GM19043 (cell line): ENCODE data around the gene DOCK2.
"Not testable (repeated sequence)": the region's sequence is repeated elsewhere in the genome, so short reads cannot be mapped to it uniquely, and the experiment has no call there.

ENCODE experiments used
- ATAC-seq: cut with Tn5 transposase; IDR thresholded peaks from one replicate; pipeline ENCODE4 v1.9.1; 2021; ENCODE audit warnings: low read depth; ENCODE audit not compliant: unreplicated experiment

Gene DOCK2

DNA sequence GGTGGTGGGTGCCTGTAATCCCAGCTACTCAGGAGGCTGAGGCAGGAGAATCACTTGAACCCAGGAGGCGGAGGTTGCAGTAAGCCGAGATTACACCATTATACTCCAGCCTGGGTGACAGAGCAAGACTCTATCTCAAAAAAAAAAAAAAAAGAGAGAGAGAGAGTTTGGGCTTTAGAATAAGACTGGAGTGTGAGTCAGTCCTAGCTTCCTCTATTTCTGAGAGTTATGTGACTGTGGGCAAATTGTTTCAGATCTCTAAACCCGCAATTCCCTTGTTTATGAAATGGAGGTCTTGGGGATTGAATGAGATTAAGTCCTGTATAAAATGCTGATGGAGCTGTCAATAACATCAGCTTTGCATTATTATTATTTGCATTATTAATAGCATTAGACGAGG is 316.1 kb downstream of the DOCK2 start:
- not testable (repeated sequence) for ATAC-seq

DNA sequence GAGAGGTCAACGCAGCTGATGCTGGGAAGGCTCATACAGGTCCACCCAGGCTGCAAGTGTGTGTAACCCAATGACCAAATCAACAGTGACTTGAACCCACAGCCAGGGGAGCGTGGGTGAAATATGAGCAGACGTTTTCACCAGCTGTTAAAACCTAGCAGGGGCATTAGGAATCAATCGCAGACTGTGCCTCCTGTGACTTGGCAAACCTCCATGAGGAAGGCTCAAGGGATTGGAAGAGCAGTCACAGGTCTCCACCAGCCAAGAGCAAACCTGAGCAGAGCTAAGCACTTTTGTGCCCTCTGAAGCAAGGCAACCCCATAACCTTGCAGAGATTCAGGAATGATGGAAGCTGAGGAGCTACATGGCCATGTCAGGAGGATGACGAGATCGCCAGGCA is 317.7 kb downstream of the DOCK2 start:
- ATAC-seq, result no peak

GRCh38 chr5:169956126-169956525 is 319.1 kb downstream of the DOCK2 start:
- ATAC-seq, result no peak

- no peak for ATAC-seq
These were observed 319.7 kb downstream of the DOCK2 start for GRCh38 chr5:169956756-169957155.

- ATAC-seq, result no peak
These were observed 321.2 kb downstream of the DOCK2 start for GRCh38 chr5:169958278-169958677.

- ATAC-seq, result no peak
These were observed 323.6 kb downstream of the DOCK2 start for GRCh38 chr5:169960659-169961058.

- ATAC-seq, result no peak
These were observed 327.2 kb downstream of the DOCK2 start for GRCh38 chr5:169964246-169964645.

DNA sequence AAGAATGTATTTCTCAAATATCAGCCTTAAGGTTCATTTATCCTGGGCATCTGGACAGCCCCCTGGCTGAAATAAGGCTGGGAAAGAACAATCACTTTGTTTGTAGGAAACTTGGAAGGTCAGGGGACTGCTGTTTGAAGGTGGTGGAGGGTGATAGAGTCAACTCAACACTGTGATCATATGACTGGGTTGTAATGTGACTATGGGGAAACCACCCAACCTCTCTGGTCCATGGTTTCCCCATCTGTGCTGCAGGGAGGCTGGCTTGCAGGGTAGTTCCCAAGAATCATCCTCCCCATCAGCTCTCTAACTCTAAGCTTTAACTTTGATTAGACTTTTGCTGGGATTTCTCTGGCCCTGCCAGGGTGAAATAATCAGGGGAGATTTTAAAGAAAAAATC is 333.3 kb downstream of the DOCK2 start:
- ATAC-seq, result no peak

GRCh38 chr5:169970911-169971765 is 334.1 kb downstream of the DOCK2 start:
- ATAC-seq, result no peak

- no peak for ATAC-seq
These were observed 334.7 kb downstream of the DOCK2 start for GRCh38 chr5:169971780-169972179.

DNA sequence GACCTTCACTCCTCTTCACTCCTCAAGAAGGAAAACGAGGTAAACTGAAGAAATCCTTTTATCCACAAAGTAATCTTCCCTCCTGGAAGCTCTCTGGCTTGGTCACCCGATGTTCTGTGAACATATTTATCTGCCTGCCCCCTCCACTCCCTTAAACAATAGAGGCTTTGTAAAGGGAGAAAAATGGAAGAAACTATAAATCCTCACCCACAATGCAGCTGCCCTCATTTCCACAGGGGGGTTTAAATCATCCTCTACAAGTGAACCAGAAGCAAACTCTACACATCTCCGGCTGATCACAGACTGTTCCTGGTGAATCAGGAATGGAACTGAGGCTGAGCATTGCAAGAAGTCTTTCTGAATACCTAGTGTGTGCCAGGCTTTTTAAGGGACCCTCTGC is 336.0 kb downstream of the DOCK2 start:
- ATAC-seq, result no peak

DNA sequence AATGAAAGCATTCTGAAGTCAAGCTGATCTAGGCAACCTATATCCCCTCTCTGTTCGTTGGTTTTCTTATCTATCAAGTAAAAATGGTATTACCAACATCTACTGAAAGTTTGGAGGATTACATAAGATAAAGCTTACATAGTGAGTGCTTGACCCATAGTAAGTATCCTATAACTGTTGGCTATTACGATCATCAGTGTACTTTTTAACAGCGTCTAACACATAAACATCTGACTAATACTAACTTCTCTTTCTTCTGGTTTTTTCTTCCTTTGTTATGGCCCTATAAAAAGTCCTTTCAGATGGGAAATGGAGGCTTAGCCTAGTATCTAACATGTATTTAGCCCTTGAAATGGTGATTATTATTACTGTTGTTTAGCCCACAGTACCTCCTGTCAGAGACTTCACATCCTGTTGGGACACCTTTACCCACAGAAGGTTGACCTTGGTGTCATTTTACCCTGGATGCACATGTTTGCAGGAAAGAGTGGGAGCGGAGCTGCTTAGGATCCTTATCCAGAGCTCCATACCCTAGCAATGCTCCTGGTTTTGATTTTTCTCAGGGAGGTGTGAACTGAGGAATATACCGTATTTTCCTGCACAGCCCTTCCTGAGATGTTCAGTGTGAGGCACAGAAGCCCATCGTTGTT is 337.2 kb downstream of the DOCK2 start:
- no peak for ATAC-seq

GRCh38 chr5:169978714-169979113 is 341.6 kb downstream of the DOCK2 start:
- no peak for ATAC-seq

DNA sequence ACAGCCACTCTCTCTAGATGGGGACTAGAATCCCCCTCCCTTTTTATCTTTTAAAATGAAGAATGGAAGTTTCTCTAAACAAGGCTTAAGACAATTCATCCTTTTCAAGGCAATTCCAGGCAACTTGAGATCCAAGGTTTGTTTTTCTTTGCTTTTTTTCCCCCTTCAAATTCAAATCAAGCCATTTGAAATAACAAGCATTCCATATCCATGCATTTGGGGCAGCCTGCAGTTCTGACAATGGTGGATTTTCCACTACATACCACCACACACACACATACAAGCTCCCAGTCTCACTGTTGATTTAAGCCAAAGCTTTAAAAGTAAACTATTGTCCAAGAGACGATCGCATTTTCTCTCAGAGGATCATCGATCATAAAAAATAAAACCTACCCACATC is 342.8 kb downstream of the DOCK2 start:
- ATAC-seq, result no peak

DNA sequence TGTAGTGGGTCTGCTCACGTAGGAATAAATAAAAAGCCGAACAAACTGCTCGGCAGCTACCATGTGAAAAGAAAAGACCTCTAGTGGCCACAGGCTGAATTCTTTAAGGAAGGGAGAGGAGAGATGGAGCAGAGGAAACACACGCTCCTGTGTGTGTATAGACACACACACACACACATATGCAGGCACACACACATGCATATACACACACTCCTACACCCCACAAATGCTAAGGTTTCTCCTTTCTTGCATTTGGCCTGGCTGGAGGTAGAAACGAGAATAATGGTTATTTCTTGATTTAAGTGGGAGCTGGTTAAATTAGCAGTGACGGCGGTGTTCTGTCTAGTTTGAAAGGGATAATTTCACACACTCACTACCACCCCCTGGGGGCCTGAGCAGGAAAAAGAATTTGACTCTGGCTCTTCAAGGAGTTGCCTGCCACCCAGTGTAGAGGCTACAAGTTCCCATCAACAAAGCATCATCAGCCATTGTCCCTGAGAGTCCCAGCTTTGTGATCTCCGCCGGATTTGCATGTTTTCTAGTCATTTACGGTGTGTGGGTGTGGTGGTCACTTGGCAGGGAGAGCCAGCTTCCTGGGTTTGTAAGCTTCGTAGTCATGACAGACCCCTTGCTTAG is 343.5 kb downstream of the DOCK2 start, which contains the start of gene INSYN2B:
INSYN2B (minus strand) TSS at position 78 of the 636 bp plus-strand sequence. CDS start 96,597 bp downstream, outside the sequence.
- no peak for ATAC-seq

GRCh38 chr5:169988206-169988605 is 351.1 kb downstream of the DOCK2 start:
- ATAC-seq, result no peak

- ATAC-seq, result no peak
These were observed 351.9 kb downstream of the DOCK2 start for GRCh38 chr5:169988947-169989346.

- ATAC-seq, result no peak
These were observed 352.3 kb downstream of the DOCK2 start for GRCh38 chr5:169989365-169989764.

GRCh38 chr5:169991115-169991869 is 354.2 kb downstream of the DOCK2 start:
- ATAC-seq, result no peak

DNA sequence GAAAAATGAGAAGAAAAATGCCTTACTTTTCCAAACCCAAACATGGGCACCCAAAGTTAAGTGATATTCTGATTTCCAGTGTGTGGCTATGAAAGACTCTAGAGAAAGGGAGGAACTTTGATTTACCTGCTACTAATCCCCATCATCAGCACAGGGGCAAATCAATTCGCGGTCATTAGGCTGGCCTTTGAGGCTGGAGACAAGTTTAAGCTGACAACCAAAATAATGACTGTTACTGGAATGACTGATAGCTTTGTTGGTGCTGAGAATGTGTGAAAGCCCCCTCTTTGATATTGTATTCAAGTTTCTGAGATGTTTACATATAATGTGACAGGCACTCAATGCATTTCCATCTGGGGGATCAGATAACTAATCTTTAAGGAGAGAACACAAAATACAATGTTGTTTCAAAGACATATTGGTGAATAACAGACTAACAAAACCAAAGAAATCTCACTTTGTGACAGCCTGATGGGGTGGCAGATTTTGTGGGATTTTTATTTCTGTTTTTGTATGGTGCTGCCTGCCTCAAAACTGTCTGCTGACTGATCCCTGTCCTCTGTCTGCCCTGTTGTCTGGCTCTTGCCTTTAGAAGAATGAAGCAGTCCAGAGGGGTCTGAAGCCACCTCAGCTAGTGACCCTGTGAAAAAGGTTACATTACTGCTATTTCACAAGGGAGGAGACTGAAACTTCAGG is 355.9 kb downstream of the DOCK2 start:
- ATAC-seq, result no peak
